H7 (cell line): ENCODE data around the gene KHDC4. TPM values are rescaled to one million over a fixed set of nuclear protein-coding genes. Genes with fewer than 3 reads are reported as not detected.

Experiments used
- DNase-seq: peaks from one replicate; pipeline ENCODE4 v3.0.0; 2012
- H3K27me3 ChIP-seq: 2 replicates; pipeline ENCODE4 v1.6.0; 2011; ENCODE audit warnings: mild to moderate bottlenecking, low read length; ENCODE audit not compliant: control insufficient read depth, insufficient read depth
- H3K36me3 ChIP-seq: replicated peaks from 2 replicates; pipeline ENCODE4 v1.5.1; 2011; ENCODE audit warnings: low read length; ENCODE audit not compliant: control insufficient read depth, insufficient read depth
- H3K4me3 ChIP-seq: 2 replicates; pipeline ENCODE4 v1.5.1; 2011; ENCODE audit warnings: low read depth, mild to moderate bottlenecking, control low read depth, low read length, moderate library complexity; ENCODE audit not compliant: insufficient read depth
- total RNA-seq: library from RNA; depleted of rRNA; stranded (reverse); fragments of >200 nt; shearing (Covaris generic); gene quantifications from 2 replicates; pipeline ENCODE4 v1.2.3, GENCODE V29; 2014; rRNA removed

The KHDC4 gene
- total RNA-seq, result 58.4 and 78.1 TPM in 2 replicates

DNA sequence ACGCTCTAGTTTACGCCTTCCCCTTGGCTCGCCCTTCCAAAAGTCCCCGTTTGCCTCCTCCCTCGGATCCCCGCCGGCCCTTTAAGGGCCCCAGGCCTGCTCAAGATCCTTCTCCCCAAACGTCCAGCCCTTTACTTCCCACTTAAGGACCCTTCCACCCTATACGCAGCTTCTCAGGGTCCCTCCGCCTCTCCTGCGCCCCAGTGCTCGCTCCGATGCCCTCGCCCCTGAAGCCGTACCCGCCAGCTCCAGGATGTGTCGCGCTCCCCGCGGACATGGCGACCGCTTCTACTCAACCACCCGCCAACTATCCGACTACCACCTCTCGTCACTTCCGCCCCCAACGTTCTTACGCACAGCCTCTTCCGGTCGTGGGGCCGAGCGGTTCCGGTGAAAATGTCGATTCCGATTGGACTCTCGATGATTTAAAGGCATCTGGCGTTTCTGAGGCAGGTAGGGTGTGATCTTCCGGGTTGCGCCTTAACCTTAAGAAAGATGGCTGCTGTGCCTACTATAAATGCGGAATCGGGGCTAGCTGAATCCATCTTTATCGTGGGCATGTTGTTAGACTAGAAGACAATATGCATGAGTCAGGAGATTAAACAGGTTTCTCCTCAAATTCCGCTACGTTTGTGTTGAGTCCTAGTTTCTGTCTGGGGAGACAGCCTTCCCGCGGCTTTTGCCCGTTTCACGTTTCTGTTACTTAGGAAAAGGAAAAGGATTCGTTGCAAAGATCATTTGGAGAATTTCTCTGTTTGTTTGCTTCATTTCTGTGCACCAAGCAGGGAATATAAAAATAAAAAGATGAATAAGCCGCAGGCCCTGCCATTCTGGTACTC, at the start of gene KHDC4:
Gene KHDC4 (minus strand): TSS at position 317 of the 839 bp plus-strand sequence. CDS start 40 bp downstream, at position 277.
- no peaks in the 10 kb centered on the region for H3K27me3 ChIP-seq
- peaks cover 21% of the 10 kb centered on the region for H3K36me3 ChIP-seq
- DNase-seq, result peak; percentile 94
- H3K4me3 ChIP-seq, result peak within 1 kb of the TSS; percentile 87

DNA sequence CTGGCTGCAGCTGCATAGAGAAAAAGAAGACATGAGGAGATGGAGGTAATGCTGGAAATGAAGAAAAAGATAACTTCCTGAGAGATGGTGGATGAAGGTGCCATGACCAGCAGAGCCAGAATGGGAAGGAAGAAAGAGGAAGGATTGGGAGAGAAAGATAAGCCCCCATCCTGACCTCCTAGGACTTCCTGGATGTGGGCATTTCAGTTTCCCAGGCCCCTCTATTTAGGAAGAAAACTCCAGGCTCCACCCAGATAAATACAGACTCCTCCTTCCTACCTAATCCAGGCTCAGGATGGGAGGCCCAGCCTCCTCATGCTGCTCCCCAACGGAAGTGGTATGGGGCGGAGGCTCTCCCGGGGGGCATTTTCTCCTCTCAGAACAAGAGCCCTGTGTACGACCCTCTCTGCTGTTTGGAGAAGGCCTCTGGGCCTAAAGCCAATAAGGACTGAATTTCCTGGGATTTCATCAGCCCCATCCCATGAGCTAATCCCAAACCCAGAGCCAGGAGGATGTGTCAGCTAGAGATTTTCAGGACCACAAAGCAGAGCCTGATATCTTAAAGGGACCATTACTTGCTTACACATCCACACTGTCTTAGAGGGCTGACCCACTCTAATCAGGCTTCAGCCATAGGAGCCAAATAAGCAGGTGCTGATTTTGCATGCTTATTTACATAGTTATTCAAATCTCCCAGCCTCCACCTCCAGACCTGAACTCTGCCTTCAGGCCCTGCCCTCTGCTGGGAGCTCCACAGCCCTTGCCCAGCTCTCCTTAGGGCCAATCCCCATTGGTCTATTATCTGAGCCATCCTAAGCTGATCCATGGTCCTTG, 49.2 kb upstream of the KHDC4 start:
- H3K36me3 ChIP-seq, result no peaks in the 10 kb centered on the region; the same call in 1 of the 2 replicates
- no peak overlapping the region for H3K4me3 ChIP-seq
- DNase-seq, result peak; percentile 57
- no peaks in the 10 kb centered on the region for H3K27me3 ChIP-seq

DNA sequence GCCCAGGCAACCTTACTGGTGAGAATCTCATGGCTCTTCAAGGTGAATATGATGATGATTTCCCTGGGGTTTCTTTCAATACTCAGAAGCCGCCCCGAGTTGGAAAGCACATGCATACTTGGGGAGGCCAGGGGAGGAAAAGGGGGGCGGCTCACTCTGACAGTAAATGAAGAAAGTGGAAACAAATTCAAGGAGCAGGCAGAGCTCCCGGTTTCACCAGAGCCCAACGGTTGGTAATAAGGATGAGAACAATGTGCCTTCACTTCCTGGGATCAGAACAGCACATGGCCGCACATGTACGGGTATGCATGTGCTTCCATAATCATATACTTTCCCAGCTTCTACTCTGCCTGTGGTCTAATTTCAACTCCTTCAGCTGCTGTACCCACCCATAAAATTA, 47.9 kb upstream of the KHDC4 start:
- Histone ChIP-seq H3K36me3 (no peaks in the 10 kb centered on the region; the same call in 1 of the 2 replicates), H3K4me3 (no peak overlapping the region), H3K27me3 (no peaks in the 10 kb centered on the region)
- no peak for DNase-seq

DNA sequence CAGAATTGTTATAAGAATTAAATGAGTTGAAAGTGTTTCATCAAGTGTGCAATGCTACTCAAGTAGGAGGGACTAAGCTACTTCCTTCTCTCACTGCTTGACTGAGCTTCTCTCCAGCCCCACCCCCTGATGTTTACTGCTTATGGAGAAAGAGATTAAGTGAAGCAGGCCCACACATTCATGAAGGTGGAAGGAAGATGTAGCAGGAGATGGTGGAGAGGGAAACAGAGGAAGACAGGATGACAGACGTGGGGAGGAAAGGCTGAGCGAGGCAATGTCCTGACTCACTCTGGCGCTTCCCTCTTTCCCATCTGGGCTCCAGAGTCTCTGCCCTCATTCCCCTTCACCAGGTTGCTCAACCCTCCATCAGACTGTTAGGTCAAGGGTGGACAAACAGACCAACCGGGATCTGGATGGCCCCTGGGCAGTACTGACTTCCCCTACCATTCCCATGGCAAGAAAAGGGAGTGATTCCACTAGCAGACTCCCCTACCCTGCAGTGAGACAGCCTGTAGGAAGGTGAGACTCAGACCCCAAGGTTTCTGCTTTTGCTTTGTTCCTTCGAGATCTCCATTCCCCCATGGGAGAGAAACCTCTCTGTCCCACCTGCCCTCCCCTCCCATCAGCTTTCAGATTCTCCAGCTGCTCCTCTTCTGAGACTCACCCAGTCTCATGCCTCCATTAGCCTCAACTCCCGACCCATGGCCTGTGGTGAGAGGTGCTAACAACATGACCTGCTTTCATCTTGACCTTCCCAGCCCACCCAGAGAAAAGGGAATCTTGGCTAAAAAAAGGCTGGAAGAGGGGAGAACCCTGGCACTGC, 47.3 kb upstream of the KHDC4 start:
- peak; percentile 16 for DNase-seq
- Histone ChIP-seq H3K4me3 (no peak overlapping the region), H3K36me3 (no peaks in the 10 kb centered on the region; the same call in 1 of the 2 replicates), H3K27me3 (no peaks in the 10 kb centered on the region)

DNA sequence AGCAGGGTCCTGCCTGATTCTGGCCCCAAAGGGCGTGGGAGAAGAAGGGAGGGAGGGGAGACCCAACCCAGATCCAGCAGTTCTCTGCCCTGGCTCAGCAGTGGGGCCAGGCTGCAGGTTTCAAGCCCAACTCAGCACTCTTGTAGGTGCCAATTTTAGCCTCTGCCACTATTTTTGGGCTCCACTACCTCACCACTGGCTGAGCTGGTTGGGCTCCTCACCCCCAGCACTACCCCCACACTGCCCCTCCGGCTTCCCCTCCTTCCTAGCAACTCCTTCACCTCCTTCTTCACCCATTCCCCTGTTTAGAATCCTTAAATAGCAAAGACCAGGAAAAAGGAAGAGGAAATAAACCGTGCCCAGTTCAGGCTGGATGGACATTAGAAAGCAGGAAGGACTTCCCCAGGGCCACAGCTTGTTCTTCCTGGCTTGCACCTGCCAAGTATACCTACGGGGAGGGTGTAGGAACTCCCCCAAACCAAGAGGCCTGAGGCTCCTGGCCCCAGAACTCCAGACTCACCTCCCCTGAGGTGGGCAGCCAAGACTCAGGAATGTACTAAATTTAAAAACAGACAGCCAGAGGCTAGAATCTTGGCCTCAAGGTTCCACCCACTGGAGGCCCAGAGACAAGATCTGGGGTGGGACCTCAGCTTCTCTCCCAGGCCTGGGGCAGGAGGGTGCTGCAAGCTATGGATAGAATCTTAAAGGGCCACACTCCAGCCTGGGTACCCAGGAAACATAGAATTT, 45.6 kb upstream of the KHDC4 start:
- peak; percentile 19 for DNase-seq
- H3K27me3 ChIP-seq, result no peaks in the 10 kb centered on the region
- peak overlapping the region; percentile 99 for H3K4me3 ChIP-seq
- no peaks in the 10 kb centered on the region; the same call in 1 of the 2 replicates for H3K36me3 ChIP-seq

DNA sequence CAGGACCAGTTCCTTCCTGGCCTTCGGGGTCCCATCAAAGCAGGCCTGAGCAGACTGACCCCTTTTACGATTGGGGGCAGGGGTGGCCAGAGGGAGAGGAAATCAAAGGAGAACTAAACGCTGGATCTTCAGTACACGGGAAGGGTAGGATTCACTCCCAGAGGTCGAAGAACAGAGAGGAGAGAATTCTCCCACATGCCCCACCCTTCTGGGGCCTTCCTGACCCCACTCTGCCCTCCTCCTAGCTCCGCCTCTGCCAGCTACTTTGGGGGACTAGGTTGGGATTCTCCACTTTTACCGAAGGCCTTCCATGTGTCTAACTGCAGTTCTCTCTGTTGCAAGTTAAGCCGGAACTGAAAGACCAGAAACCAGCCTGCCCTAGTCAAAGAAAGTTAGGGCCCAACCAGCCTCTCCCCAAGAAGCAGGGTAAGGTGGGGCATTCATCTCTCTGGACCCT, 44.8 kb upstream of the KHDC4 start:
- Histone ChIP-seq H3K36me3 (no peaks in the 10 kb centered on the region; the same call in 1 of the 2 replicates), H3K4me3 (peak overlapping the region; percentile 99), H3K27me3 (no peaks in the 10 kb centered on the region)
- peak; percentile 62 for DNase-seq

DNA sequence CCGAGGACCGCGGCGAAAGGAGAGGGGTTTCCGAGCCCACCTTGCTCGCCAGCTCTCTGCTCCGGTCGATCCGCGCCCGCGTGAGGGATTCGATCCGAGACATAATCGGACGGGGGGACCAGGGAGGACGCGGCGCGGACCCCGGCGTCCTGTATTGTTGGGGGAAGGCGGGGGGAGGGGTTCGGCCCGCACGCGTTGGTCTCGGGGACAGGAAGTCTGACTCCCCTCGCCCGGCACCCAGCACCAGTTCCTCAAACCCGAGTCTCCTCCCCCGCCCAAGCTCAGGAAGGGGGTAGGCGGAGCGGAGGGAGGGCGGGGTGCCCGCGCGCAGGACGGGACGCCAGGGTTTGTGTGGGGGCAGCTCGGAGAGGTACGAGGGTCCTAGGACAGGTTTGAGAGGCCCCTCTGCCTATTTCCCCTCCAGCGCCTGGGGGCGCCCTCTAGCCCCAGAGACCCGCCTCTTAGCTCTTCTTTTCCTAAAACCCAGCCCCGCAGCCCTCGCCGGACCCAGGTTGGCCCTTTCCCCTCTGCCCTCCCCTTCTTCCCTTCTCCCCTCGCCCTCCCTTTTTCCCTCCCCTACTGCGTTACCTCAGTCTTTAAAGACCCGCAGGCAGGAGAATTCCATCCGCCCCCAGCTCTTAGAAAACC, 44.2 kb upstream of the KHDC4 start, which contains the start of gene ARHGEF2:
Gene ARHGEF2 (minus strand): TSS at position 223 of the 648 bp plus-strand sequence. CDS start 120 bp downstream, at position 103.
- DNase-seq, result peak; percentile 95
- peak within 1 kb of the TSS; percentile 99 for H3K4me3 ChIP-seq
- H3K36me3 ChIP-seq, result no peaks in the 10 kb centered on the region; the same call in none of the 2 replicates
- no peaks in the 10 kb centered on the region for H3K27me3 ChIP-seq

DNA sequence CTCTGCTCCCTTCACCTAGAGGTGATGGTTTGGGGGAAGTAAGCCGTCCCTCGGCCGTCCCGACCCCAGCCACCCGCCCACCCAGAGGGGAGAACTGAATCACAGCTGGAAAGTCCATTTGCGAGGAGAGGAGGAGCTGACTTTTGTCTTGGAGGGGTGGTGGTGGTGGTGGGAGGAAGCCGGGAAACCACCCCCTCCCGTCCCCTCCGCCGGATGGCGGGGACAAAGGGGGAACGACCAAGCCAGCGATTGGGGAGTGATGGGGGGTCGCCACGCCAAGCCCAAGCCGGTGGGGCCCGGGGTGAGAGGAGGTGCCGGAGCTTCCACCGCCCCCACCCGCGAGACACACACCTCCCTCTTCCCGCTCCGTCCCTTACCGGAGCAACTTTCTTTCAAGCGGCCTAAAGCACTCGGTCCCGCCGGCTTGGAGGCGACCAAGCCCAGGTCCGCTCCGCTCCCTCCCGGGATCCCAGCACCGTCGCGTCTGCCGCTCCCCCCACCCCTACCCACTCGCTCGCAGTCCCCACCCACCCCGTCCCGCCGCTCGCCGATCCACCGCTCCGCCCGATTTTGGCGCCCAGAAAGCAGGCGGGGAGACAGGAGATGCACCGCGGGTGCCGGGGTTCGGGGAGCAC, 43.6 kb upstream of the KHDC4 start:
- Histone ChIP-seq H3K4me3 (peak overlapping the region; percentile 99), H3K36me3 (no peaks in the 10 kb centered on the region; the same call in none of the 2 replicates), H3K27me3 (no peaks in the 10 kb centered on the region)
- DNase-seq, result peak; percentile 85

DNA sequence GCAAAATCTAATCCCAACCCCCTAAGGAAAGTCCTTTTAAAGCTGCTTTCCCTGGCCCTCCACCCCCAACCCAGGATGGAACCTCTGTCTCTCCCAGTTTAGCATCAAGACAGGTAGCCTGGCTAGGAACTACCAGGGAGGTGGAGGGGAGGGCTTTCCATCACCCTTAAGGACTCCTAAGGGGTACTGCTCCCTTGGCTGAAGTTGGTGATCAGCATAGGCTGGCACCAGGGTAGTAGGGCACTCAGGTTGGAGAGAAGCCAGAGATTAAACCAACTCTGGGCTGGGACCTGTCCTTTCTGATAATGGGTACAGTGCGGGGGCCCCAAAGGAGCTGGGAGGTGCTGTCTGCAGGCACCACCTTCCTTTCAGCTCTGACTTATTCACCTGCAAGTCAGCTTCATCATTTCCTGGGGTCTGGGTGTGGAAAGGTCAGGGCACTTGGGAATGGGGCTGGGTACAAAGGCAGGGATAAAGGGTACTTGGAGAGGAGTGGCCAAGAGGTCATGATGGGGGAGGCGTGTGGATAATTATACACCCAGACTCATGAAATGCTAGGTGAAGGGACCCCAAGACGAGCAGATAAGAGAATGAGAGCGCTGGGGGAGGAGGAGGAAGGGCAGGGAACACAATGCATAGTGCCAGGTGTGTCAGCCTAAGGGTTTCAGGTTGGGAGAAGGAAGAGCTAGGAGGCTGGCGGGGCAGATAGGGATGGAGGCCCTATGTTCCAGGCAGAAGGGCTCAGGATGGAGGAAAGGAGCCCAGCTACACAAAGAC, 42.9 kb upstream of the KHDC4 start:
- Histone ChIP-seq H3K27me3 (no peaks in the 10 kb centered on the region), H3K36me3 (no peaks in the 10 kb centered on the region; the same call in none of the 2 replicates), H3K4me3 (peak overlapping the region; percentile 99)
- peak; percentile 58 for DNase-seq

DNA sequence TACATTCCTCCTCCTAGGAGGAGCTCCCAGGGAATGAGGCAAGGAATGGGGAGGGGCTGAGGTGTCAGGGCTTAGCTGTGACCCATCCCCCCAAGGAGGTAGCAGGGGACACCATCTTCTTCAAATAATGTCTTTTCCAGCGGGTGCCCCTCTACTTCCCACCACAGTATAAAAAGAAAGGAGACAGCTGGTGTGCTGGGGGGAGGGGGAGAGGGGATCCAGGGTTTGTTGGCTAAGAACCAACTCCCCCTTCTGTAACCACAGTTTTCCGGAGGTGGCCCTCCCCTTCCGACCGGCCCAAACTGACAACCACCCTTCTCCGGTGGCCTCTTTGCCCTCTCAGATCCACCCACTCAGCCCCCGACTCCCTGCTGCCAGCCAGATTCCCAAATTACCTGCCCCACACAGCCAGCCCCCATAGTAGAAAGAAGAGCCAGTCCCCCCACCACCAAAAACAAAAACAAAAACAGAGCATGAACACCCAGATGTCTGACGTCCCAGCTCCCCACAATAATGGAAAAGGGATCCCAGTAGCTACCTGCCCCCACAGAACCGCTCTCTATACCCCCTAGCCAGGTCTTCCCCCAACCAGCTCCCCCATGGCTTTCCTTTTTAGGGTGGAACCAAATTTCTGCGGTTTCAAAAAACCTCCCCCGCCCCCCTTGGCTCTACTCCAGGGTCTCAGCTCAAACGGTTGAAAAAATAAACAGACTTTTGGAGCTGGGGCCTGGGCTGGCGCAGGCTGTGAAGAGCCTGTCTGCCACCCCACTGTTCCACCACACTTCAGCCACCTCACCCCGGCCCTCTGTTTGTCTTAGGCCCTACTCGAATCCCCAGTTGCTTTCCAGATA, 42.1 kb upstream of the KHDC4 start:
- H3K4me3 ChIP-seq, result peak overlapping the region; percentile 99
- no peaks in the 10 kb centered on the region; the same call in none of the 2 replicates for H3K36me3 ChIP-seq
- no peaks in the 10 kb centered on the region for H3K27me3 ChIP-seq
- peak; percentile 92 for DNase-seq

DNA sequence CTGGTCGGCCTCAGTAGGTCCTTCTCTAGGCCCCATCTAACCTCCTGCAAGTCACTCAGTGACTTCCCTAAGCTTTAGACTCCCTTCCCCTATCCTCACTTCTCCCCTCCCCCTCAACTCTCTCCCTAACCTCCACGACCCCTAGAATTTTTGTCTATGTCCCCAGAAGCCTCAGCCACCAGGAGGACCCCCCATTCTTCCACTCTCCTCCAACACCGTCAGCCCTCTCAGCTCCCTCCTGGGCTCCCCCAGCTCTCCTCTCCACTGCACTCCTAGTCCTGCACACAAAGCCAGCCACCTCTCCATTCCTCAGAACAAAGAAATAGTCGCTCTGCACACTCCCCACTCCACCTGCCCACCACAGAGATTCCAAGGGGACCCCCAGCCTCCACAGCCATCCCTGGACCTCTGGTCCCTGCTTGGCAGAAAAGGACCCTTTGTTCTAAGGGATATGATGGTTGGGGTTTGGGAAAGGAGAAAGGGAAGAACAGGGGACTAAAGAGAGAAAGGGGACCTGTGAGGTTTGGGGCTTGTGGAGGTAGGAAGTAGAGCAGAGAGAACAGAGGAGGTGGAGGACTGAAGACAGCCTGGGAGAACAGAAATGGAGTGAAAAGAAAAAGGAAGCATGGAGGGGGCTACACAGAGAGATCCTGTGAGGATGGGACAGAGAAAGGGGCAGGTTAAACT, 41.3 kb upstream of the KHDC4 start:
- Histone ChIP-seq H3K27me3 (no peaks in the 10 kb centered on the region), H3K4me3 (peak overlapping the region; percentile 37), H3K36me3 (no peaks in the 10 kb centered on the region; the same call in none of the 2 replicates)
- DNase-seq, result peak; percentile 39
